GM19463 (cell line): ENCODE data around the gene SRRT.
"Not testable (repeated sequence)": the region's sequence is repeated elsewhere in the genome, so short reads cannot be mapped to it uniquely, and the experiment has no call there.

ENCODE experiments used
- ATAC-seq: cut with Tn5 transposase; IDR thresholded peaks from one replicate; pipeline ENCODE4 v1.9.1; 2021; ENCODE audit warnings: mild to moderate bottlenecking, moderate library complexity; ENCODE audit not compliant: unreplicated experiment

The SRRT gene

DNA sequence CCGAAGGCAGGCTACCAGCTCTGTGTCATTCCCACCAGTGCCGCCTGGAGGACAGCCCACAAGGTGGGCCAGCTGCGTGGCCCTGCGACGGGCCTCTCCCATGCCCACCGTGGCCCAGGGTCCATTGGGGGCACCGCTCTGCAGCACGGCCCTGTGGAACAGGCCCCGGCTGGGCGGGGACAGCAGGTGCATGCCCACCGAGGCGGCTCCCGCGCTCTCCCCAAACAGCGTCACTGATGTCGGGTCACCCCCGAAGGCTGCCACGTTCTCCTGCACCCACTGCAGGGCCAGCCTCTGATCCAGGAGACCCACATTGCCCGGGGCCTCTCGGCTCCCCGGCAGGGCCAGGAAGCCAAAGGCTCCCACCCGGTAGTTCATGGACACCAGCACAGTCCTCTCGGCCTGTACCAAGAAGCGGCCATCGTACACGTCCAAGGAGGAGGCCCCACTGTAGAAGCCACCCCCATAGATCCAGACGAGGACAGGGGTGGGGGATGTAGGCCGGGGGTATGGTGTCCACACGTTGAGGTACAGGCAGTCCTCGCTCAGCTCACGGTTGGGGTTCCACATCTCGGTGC lies 18.5 kb downstream of the SRRT start:
- no peak for ATAC-seq

DNA sequence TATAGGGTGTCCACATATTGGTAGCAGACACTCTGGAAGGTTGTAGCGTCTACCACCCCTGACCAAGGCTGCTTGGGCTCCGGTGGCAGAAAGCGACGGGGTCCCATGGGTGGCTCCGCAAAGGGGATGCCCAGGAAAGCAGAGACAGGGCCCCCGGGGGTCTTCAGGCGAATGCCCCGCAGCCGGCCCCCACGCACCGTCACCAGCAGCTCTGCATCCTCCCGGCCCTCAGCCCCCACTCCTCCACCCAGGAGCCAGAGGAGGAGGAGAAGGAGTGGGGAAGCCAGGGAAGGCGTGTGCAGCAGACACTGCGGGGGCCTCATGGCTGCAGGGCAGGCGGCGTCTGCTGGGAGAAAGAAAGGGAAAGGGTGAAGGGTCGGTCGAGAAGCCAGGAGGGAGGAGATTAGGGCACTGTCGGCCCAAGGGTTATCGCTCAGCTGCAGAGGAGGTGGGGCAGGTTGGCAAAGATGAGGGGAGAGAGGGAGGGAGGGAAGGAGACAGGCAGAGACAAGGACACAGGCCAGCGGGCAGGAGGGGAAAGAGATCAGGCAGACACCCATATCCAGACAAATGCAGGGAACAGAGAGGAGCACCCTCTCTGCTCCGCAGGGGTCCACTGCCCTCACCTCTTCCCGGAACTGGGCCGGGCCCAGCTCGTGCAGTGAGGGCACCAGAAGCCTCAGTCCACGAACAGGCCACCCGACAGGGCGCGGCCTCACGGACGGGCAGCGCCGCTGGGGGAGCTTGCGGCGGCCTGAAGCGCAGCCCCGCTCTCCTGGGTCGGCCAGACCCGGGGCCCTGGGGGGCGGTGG lies 19.2 kb downstream of the SRRT start:
- no peak for ATAC-seq

DNA sequence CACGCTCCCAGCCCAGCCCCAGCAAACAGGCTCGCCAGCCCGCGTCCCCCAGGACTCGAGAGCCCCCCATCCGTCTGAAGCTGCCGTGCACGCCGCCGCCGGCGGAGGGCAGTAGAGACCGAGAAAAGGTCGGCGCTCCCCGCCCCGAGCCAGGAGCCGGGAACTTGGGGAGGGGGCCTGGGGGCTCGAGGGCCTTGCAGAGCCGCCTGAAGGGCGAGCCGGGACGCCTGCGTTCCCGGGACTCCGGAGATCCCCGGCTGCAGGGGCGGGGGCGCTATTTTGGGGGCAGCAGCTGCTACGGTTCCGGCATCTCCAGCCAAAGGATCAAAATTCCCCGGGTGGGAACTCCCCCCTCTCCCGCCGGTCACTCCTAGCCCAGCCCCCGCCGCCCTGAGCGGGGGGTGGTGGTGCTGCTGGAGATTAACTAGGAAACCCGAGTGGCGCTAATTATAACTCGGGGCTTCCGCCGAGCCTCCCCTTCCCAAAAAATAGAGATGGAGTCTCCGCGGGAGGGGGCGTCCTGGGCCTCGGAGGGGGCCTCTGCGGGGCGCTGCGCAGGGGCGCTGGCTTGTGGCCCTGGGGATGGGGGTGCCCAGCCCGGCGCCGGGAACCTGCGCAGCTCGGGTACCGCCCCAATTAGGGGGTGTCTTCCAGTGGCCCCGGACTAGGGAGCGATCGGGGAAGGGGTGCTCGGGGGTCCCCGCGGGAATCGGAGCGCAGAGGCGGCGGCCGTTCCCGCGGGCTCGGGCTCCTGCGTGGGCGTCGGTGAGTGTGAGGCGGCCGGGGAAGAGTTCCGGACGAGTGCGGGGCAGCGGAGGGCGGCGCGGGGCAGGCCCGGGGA lies 20.2 kb downstream of the SRRT start:
- no peak for ATAC-seq

DNA sequence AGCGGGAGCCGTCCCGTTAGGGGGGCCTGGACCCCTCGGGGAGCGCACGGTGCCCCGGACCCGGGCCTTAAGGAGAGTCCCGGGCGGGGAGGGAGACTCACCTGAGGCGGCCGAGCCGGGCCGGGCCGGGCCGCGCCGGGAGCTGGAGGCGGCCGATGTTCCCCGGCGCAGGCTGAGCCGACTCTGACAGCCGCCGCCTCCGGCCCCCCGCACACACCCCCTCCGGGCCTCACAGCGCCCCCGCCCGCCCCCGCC lies 20.7 kb downstream of the SRRT start, which contains the start of gene ACHE:
TSS of gene ACHE (minus strand) at position 188 of the 255 bp plus-strand sequence. CDS start 1,656 bp downstream, outside the sequence.
- ATAC-seq: no peak

DNA sequence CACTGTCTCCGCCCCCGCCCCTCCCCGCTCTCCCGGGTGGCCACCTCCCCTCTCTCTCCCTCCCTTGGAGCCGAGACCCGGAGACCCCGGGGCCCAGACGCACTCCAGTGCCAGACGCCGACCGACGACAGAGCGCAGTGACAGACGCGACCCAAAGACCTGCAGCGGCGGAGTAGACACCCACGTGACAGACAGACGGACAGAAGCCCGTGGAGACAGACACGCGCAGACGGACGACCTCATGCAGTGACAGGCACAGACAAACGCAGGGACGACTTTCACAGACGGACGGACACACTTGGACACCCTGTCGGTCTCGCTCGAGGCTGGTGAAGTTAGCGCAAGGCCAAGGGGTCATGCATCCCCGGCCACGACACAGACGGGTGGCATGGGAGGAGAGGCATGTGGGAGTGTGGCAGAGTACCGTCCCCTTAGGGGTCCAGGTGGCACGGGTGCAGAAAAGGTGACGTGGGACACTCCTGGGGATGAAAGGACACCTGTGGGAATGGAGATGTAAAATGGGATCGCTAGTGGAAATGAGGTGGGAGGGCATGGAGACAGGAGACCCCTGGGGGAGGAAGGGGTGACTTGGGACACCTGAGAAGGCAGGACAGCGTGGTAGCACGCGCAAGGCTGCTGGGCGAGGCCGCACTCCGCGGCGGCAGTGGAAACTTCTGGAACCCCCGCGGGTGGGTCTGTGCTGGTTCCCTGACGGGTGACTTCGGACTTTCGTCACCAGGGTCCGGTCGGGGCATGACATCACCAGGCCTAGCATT lies 21.2 kb downstream of the SRRT start:
- ATAC-seq: no peak

DNA sequence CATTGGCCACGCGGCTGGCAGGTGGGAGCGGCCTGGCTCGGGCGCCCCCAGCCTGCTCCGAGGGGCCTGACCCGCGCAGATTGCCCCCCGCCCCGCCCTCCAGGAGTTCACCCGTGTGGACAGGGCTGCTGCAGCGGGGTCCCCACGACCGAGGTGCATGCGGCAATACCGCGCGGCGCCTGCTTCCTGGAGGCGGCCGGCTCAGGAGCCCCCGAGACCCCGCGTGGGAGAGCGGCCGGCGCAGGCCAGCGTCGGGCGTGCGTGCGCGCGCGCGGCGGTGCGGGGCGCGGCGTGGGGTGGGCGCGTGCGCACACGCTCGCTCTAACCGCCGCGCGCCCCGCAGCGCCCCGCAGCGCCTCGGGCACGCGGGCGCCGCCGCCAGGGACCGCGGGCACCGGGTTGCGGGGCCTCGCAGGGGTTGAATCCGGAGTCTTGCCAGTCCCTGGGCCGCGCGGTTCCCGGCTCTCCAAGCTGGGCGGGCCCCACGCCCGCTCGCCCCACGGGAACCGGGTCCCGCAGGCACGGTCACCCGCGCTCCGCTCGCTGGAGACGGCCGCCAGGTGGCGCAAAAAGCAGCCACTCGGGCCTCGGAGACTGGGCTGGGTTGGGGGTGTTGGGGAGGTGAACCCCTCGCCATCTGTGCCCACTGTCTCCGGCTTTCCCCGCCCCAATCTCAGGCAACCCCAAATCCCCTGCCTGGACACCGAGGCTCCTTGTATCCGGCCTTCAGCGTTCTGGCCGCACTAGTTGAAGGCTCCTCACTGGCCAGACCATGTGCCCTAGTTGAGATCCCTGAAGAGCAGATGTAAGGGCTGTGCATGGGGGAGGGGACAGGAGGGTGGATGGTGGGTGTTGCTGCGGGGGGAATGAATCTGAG lies 22.1 kb downstream of the SRRT start:
- no peak for ATAC-seq

DNA sequence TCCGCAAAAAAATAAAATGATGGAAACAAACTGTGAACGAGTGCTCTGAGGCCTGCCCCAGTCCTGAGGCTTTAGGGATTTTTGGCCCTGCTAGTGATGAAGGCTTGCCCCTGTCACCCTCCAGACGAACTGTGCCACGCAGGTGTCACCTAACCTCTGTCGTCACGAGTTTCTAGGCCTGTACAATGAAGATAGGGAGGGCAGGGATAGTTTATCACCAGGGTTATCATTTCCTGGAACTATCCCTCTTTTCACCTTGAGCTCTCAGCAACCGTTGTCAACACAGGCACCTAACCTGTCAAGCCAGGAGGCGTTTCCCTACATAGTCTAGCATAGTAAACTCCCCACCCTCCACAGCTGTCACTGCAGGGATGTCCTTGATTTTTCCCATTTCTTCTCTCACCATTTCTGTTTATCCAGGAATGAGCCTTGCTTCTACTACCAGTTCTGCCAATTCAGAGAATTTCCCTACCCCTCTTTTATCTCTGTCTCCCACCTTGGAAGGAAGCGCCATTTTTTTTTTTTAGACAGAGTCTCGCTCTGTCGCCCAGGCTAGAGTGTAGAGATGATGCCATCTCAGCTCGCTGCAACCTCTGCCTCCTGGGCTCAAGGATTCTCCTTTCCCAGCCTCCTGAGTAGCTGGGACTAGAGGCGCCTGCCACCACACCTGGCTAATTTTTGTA lies 23.0 kb downstream of the SRRT start:
- no peak for ATAC-seq

DNA sequence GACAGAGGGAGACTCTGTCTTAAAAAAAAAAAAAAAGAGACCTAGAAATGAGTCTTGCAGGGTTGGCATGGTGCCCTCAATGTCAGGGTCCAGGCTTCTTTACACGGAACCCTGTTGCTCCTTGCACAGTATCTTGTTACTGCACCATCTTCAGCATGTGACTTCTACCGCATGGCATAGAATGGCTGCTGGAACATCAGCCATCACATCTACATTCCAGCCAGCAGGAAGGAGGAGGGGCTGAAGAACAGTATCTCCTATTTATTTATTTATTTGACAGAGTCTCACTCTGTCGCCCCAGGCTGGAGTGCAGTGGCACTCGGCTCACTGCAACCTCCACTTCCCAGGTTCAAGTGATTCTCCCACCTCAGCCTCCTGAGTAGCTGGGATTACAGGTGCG lies 24.5 kb downstream of the SRRT start:
- ATAC-seq: no peak

DNA sequence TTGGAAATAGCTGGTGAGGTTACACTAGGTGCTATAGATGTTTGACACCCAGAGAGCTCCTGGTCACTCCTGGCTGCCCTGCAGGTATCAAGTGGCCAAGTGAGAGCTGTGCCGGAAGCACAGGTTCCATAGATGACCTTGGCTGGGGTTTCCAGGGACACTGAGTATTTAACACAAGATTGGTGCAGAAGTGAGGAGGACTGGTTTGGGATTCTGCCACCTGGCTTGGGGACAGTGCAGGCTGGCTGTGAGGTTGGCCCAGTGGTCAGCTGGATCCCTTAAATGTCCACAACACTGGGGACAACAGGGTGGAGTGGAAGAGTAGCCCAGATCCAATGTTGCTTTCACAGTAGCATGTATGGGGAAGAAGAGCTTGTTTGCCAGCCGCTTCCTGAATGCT lies 26.1 kb downstream of the SRRT start:
- no peak for ATAC-seq

DNA sequence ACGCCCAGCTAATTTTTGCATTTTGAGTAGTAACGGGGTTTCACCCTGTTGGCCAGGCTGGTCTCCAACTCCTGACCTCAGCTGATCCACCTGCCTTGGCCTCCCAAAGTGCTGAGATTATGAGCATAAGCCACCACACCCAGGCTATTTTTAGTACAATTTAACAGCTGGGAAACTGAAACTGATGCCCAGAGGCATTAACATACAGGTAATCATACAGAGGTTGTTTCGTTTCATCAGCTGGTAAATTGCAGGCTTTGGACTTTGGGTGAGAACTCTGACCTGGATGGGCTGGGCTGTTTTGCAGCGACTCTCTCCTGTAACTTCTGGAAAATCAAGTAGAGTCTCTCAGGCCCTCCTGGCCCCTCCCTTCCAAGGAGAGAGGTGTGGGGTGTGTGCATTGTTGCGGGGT lies 27.0 kb downstream of the SRRT start:
- ATAC-seq: no peak

DNA sequence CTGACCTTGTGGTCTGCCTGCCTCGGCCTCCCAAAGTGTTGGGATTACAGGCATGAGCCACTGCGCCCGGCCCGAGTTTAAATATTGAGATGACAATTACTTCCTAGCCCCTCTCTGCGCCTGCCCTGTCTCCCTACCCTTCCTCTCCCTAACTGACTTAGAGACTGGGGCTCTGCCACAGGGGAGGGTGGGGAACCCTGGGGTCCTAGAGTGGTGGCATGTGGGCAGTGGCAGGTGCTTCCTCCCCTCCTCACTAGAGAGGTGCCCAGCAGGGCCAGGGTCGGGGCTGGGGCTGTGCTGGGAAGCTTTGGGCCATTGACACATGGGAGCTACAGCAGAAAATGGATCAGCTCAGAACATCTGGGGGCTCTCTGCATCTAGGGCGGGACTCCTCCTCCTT lies 27.7 kb downstream of the SRRT start:
- ATAC-seq: no peak

DNA sequence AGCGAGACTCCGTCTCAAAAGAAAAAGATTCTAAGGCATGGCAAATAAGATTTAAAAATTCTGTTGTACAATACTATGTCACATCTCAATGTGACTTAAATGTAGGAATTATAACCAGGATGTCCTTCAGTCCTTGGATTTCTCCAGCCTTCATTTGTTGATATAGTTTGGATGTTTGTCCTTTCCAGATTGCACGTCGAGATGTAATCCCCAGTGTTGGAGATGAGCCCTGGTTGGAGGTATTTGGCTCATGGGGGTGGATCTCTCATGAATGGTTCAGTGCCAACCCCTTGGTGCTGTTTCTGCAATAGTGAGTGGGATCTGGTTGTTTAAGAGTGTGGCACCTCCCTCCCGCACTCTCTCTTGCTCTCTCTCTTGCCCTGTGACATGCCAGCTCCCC lies 33.6 kb downstream of the SRRT start:
- no peak for ATAC-seq

DNA sequence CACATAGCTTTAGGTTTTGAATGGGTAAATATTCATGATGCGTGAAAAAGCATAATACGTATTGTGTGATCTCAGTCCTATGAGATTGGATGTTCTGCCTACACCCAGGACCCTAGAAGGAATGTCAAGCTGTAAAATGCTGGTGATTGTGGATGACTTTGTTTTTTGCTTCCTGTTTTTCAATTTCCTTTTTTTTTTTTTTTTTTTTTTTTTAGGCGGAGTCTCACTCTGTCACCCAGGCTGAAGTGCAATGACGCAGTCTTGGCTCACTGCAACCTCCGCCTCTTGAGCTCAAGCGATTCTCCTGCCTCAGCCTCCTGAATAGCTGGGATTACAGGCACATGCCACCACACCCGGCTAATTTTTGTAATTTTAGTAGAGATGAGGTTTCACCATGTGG lies 35.5 kb downstream of the SRRT start:
- not testable (repeated sequence) for ATAC-seq

DNA sequence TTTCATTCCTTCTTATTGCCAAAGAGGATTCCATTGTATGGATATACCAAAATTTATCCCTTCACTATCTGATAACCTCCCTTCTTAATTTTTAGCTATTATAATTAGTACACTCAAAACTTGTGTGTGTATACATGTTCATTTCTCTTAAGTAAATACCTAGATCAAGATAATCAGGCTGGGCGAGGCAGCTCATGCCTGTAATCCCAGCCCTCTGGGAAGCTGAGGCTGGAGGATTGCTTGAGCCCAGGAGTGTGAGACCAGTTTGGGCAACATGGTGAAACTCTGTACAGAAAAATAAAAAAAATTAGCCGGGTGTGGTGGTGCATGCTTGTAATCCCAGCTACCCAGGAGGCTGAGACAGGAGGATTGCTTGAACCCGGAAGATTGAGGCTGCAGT lies 36.6 kb downstream of the SRRT start:
- no peak for ATAC-seq

DNA sequence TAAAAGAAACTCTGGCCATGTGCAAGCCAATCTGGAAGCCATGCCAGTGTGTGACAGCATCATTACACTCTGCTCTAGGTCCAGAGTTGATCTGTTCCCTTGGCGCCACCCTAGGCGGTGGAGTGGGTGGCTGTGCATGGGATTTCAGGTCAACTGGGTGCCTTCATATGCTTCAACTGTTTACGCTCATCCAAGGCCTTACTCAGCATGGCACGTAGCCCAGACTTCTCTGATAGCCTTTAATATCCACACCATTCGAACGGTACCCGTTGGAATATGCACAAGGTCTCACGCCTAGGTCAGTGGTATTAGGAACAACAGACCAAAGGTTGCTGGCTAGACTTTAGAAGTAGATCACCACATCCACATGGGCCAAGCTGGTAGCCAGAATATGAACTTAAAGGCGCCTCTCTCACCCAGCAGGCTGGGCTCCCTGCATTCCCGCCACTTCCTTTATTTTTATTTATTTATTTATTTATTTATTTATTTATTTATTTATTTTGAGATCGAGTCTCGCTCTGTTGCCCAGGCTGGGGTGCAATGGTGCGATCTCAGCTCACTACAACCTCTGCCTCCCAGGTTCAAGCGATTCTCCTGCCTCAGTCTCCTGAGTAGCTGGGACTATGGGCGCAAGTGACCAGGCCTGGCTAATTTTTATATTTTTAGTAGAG lies 39.4 kb downstream of the SRRT start:
- ATAC-seq: no peak

DNA sequence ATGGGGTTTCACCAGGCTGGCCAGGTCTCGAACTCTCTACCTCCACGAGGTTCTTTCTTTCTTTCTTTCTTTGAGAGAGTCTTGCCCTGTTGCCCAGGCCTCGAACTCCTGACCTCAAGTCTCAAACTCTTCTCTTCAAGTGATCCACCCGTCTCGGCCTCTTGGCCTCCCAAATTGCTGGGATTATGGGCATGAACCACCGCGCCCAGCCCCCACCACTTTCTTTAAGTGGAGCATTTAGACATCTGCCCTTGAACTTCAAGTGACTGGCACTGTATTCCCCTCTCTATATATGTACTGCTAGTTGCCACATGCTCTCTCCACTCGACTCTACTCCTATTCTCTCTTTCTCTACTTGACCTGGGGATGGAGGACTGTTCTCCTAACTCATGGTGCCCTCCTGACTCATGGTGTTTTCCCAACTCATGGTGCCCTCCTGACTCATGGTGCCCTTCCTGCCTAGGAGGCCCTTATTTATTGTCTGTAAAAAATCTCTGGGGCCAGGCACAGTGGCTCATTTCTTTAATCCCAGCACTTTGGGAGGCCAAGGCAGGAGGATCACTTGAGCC lies 40.1 kb downstream of the SRRT start:
- no peak for ATAC-seq

DNA sequence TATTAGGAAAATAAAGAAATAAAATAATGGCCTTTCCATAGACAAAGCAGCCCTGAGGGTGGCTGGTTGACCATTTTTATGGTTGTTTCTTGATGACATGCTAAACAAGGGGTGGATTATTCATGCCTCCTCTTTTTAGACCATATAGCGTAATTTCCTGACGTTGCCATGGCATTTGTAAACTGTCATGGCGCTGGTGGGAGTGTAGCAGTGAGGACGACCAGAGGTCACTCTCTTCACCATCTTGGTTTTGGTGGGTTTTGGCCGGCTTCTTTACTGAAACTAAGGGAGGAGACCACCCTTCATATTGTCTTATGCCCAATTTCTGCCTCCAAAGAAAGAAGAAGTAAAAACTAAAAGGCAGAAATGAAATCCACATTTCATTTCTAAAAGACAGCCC lies 44.4 kb downstream of the SRRT start:
- not testable (repeated sequence) for ATAC-seq

DNA sequence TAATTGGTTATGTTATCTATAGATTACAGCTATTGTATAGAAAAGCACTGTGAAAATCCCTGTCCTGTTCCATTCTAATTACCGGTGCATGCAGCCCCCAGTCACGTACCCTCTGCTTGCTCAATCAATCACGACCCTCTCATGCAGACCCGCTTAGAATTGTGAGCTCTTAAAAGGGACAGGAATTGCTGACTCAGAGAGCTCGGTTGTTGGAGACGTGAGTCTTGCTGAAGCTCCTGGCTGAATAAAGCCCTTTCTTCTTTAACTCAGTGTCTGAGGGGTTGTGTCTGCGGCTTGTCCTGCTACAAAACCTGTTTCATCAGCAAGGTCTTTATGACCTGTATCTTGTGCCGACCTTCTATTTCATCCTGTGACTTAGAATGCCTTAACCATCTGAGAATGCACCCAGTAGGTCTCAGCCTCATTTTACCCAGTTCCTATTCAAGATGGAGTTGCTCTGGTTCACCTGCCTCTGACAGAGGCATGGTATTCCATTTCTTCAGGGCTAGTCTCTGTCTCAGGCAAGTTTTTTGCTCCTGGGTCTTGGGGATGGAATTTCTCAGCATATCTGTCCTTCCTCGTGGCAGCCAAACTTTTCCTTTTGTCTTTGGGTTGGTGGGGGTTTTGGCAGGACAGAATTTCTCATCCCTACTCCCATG lies 45.0 kb downstream of the SRRT start:
- not testable (repeated sequence) for ATAC-seq
